ENCODE data around the gene KCNQ1. TPM values are rescaled to one million over a fixed set of nuclear protein-coding genes. Genes with fewer than 3 reads are reported as not detected.

The KCNQ1 gene
- total and polyA plus RNA-seq, 2 of the 13 experiments (the other 11 are each of a cell fraction or from before 2014, with no cell fraction given) = 0.02 to 0.08 TPM

GRCh38 chr11:2519517-2519861 lies 74.7 kb downstream of the KCNQ1 start:
- ChIA-PET CTCF (ENCODE audit: low intra/inter-chr PET ratio, low total read pairs) (no interaction called here), POLR2A (no interaction called here)
- FAIRE-seq (no peak), ATAC-seq (no peak), DNase-seq (ENCODE audit: low spot score) (no peak)
- H3K4me2 ChIP-seq (ENCODE audit: low read depth, low read length) = no peak overlapping the region
- H3K36me3 ChIP-seq (replicated peaks in 1 of 2; ENCODE audit: control insufficient read depth in 1 of 2, insufficient read depth in 2 of 2, low read length in 2 of 2) = no peaks in the 10 kb centered on the region
- H3K27me3 ChIP-seq (ENCODE audit: control insufficient read depth in 1 of 2, insufficient read depth in 2 of 2, low read length in 2 of 2) = peaks cover 18 to 85% of the 10 kb centered on the region in 2 experiments
- intact Hi-C loops (cut with micrococcal nuclease; ENCODE audit: unreplicated experiment) = no loop called here
- no peaks in the 10 kb centered on the region for H3K4me1 ChIP-seq (ENCODE audit: insufficient read depth, low read length)
- H3K9ac ChIP-seq (ENCODE audit: insufficient read depth, low read depth, low read length) = no peak overlapping the region
- H3K4me3 ChIP-seq (replicated peaks in 1 of 3; ENCODE audit: insufficient read depth in 1 of 3, low read depth in 2 of 3, low read length in 3 of 3) = no peak overlapping the region
- H3K27ac ChIP-seq (ENCODE audit: extremely low read length, insufficient read depth, low read length) = no peak overlapping the region
- TF ChIP-seq BATF2 (CRISPR knock-in tag; IDR thresholded peaks at IDR 0.05) (no peak), TARDBP (CRISPR knock-in tag; IDR thresholded peaks at IDR 0.05) (no peak), ZFP41 (CRISPR knock-in tag; IDR thresholded peaks at IDR 0.05; ENCODE audit: borderline replicate concordance) (no peak), NFE2 (CRISPR knock-in tag; IDR thresholded peaks at IDR 0.05) (no peak), ZNF430 (CRISPR knock-in tag; IDR thresholded peaks at IDR 0.05) (no peak), ZNF136 (CRISPR knock-in tag; IDR thresholded peaks at IDR 0.05; ENCODE audit: low read depth) (no peak), ZNF501 (CRISPR knock-in tag; IDR thresholded peaks at IDR 0.05) (no peak), ZNF672 (CRISPR knock-in tag; IDR thresholded peaks at IDR 0.05) (no peak), U2AF2 (IDR thresholded peaks at IDR 0.05; ENCODE audit: low read depth, low read length) (no peak), SAFB2 (CRISPR knock-in tag; IDR thresholded peaks at IDR 0.05; ENCODE audit: borderline replicate concordance, low read depth) (no peak), ZNF549 (CRISPR knock-in tag; IDR thresholded peaks at IDR 0.05) (no peak), HOXA3 (CRISPR knock-in tag; IDR thresholded peaks at IDR 0.05) (no peak), ZNF607 (CRISPR knock-in tag; IDR thresholded peaks at IDR 0.05; ENCODE audit: borderline replicate concordance) (no peak), ZNF724P (CRISPR knock-in tag; IDR thresholded peaks at IDR 0.05; ENCODE audit: borderline replicate concordance) (no peak)
- in situ Hi-C loops (cut with HindIII; ENCODE audit: extremely low pct_ligation_motif_present, low pct_unique_long_range_greater_than_20kb) = no loop called here
- no peak overlapping the region for H2AFZ ChIP-seq (ENCODE audit: low read length)
- WGBS (ENCODE audit: low lambda C conversion rate) = 14% methylated on average over 2 of the region's 2 CpGs
- H3K9me3 ChIP-seq (ENCODE audit: low read length) = no peaks in the 10 kb centered on the region
- no peaks in the 10 kb centered on the region for H3K79me2 ChIP-seq (ENCODE audit: insufficient read depth, low read length)
- no TSS peak for BruUV-seq (replicated peaks)
- peaks cover 3% of the 10 kb centered on the region; the same call in 1 of the 2 replicates for H4K20me1 ChIP-seq (ENCODE audit: insufficient read depth, low read length)

Data from HepG2 (cell line).